Heart left ventricle (tissue), 13 donors: ENCODE measurements around the gene PSORS1C1.

Experiments used
- CTCF ChIP-seq, 12 donors: fragments of 200-600 bp; sonication (generic) in 4 of 12; IDR thresholded peaks; one replicate each; pipeline versions ENCODE4 v1.5.0 to v1.8.0; 2018 to 2022; ENCODE audit warnings: antibody characterized with exemption in 12 of 12, mild to moderate bottlenecking in 5 of 12
- POLR2A ChIP-seq, 2 donors: fragments of 450-650 bp; IDR thresholded peaks; one replicate each; pipeline ENCODE4 v1.6.1; 2017; ENCODE audit warnings: antibody characterized with exemption in 2 of 2, mild to moderate bottlenecking in 2 of 2, moderate library complexity in 2 of 2
- donor health status: ischemic (EF 13 %, LVEDD 7.1; RV severe dilation, severe dysfunction).
- donor health status: DM: no; HTN: yes; CAD: no.
- donor health status: DM: no; HTN: no; CAD: no.
- donor health status: ischemic (EF 25% LVEDD 6.9; RV normal size, moderate dysfunction).
- donor health status: ischemic (EF 25% LVEDD 5.7; RV mildly dilated, moderate dysfunction).
- donor health status: ischemic (EF 35%, LVEDD 5.7; RV mildly dilated, moderate dysfunction).
- donor health status: nonischemic (EF 11% LVEDD 7.7; RV severe dilation, severe dysfunction).
- donor health status: DM: yes; HTN: yes; CAD: no.
- donor health status: PGD.
- donor health status: ischemic (EF 29% LVEDD 5.4; RV normal size, mild dysfunction).
- donor health status: nonischemic (EF 23%, LVEDD 6.1; RV moderate dilation, normal function).

GRCh38 chr6:31187780-31188194, 73.2 kb downstream of the PSORS1C1 start:
- no peak for TF ChIP-seq CTCF (IDR thresholded peaks at IDR 0.05)
- TF ChIP-seq POLR2A (IDR thresholded peaks at IDR 0.05), result no peak
